ENCODE data around the gene TSKU. TPM values are rescaled to one million over a fixed set of nuclear protein-coding genes. Genes with fewer than 3 reads are reported as not detected.
A peak's percentile ranks its signal among the peaks of the same experiment; 100 is the strongest.
"Not testable (repeated sequence)": the region's sequence is repeated elsewhere in the genome, so short reads cannot be mapped to it uniquely, and the experiment has no call there.

TSKU gene
- total RNA-seq, 2 donors from 2014 or later: 71.2 to 72.8 TPM

GRCh38 chr11:76808996-76809395 lies 25.8 kb downstream of the TSKU start:
- 94% methylated on average over 5 of the region's 5 CpGs for WGBS
- Histone ChIP-seq H3K4me1 (replicated peaks) (no peaks in the 10 kb centered on the region), H3K4me3 (no peak overlapping the region), H3K27ac (no peak overlapping the region), H3K9me3 (no peaks in the 10 kb centered on the region), H3K36me3 (no peaks in the 10 kb centered on the region), H3K27me3 (replicated peaks; ENCODE audit: insufficient read depth) (no peaks in the 10 kb centered on the region)
- DNase-seq (ENCODE audit: low spot score): no peak
- intact Hi-C loops (cut with DNase I): loop anchor here (5.0 kb wide), 2 partner anchors 53 to 238 kb away; partner anchors contain the start of gene ACER3
- no peak for TF ChIP-seq POLR2A (IDR thresholded peaks at IDR 0.05)
- TF ChIP-seq CTCF (IDR thresholded peaks at IDR 0.05): no peak

GRCh38 chr11:76810151-76810853 lies 27.1 kb downstream of the TSKU start:
- Histone ChIP-seq H3K27ac (no peak overlapping the region), H3K36me3 (no peaks in the 10 kb centered on the region), H3K4me3 (no peak overlapping the region), H3K27me3 (replicated peaks; ENCODE audit: insufficient read depth) (no peaks in the 10 kb centered on the region), H3K9me3 (no peaks in the 10 kb centered on the region), H3K4me1 (replicated peaks) (no peaks in the 10 kb centered on the region)
- WGBS: 73% methylated on average over 9 of the region's 11 CpGs
- intact Hi-C loops (cut with DNase I): no loop called here
- no peak for DNase-seq (ENCODE audit: low spot score)
- TF ChIP-seq POLR2A (IDR thresholded peaks at IDR 0.05) (no peak), CTCF (IDR thresholded peaks at IDR 0.05) (peak; percentile 25 to 79 (median 54))

- 100% methylated on average over 4 of the region's 4 CpGs for WGBS
- no peak for DNase-seq (ENCODE audit: low spot score)
- Histone ChIP-seq H3K4me3 (no peak overlapping the region), H3K27ac (no peak overlapping the region), H3K9me3 (no peaks in the 10 kb centered on the region), H3K4me1 (replicated peaks) (no peaks in the 10 kb centered on the region), H3K36me3 (no peaks in the 10 kb centered on the region), H3K27me3 (replicated peaks; ENCODE audit: insufficient read depth) (no peaks in the 10 kb centered on the region)
- intact Hi-C loops (cut with DNase I): no loop called here
- no peak for TF ChIP-seq CTCF (IDR thresholded peaks at IDR 0.05)
- TF ChIP-seq POLR2A (IDR thresholded peaks at IDR 0.05): no peak
- no peak for TF ChIP-seq POLR2AphosphoS5 (IDR thresholded peaks at IDR 0.05)
These were observed 28.1 kb downstream of the TSKU start for GRCh38 chr11:76811259-76811658.

GRCh38 chr11:76814414-76814813 lies 31.3 kb downstream of the TSKU start:
- intact Hi-C loops (cut with DNase I): no loop called here
- 100% methylated on average over 2 of the region's 2 CpGs for WGBS
- TF ChIP-seq CTCF (IDR thresholded peaks at IDR 0.05): no peak
- TF ChIP-seq POLR2AphosphoS5 (IDR thresholded peaks at IDR 0.05): no peak
- TF ChIP-seq POLR2A (IDR thresholded peaks at IDR 0.05): no peak
- Histone ChIP-seq H3K4me3 (no peak overlapping the region), H3K27ac (no peak overlapping the region), H3K4me1 (replicated peaks) (no peaks in the 10 kb centered on the region), H3K27me3 (replicated peaks; ENCODE audit: insufficient read depth) (no peaks in the 10 kb centered on the region), H3K36me3 (no peaks in the 10 kb centered on the region), H3K9me3 (no peaks in the 10 kb centered on the region)
- no peak for DNase-seq (ENCODE audit: low spot score)

- H3K4me3 ChIP-seq; H3K36me3 ChIP-seq; H3K27ac ChIP-seq; DNase-seq (ENCODE audit: low spot score); H3K9me3 ChIP-seq; intact Hi-C loops (cut with DNase I); H3K27me3 ChIP-seq (replicated peaks; ENCODE audit: insufficient read depth); H3K4me1 ChIP-seq (replicated peaks): not testable (repeated sequence)
- WGBS: 98% methylated on average over 7 of the region's 7 CpGs
These were observed 32.5 kb downstream of the TSKU start for GRCh38 chr11:76815678-76816077.
